KMS-11 (cell line): ENCODE measurements around the gene PRM1.

Source experiments
- H2AFZ ChIP-seq: fragments of 200-600 bp; sonication (generic); 2 replicates; pipeline ENCODE4 v1.6.1; 2016; ENCODE audit warnings: antibody characterized with exemption, mixed run types, low read depth
- H3K27ac ChIP-seq: fragments of 200-600 bp; sonication (generic); 2 replicates; pipeline ENCODE4 v1.6.1; 2016; ENCODE audit warnings: mild to moderate bottlenecking, mixed run types
- H3K27me3 ChIP-seq: fragments of 200-600 bp; sonication (generic); 2 replicates; pipeline ENCODE4 v1.6.1; 2017; ENCODE audit warnings: mild to moderate bottlenecking, low read depth, mixed run types, moderate library complexity; ENCODE audit not compliant: insufficient read depth
- H3K36me3 ChIP-seq: fragments of 200-600 bp; sonication (generic); 2 replicates; pipeline ENCODE4 v1.6.1; 2017; ENCODE audit warnings: mild to moderate bottlenecking, mixed run types; ENCODE audit not compliant: insufficient read depth
- H3K4me1 ChIP-seq: fragments of 200-600 bp; sonication (generic); 2 replicates; pipeline ENCODE4 v1.6.1; 2016; ENCODE audit warnings: mild to moderate bottlenecking, low read depth, mixed run types; ENCODE audit not compliant: poor library complexity, severe bottlenecking
- H3K4me2 ChIP-seq: fragments of 200-600 bp; sonication (generic); 2 replicates; pipeline ENCODE4 v1.7.0; 2016; ENCODE audit warnings: mild to moderate bottlenecking, mixed run types
- H3K4me3 ChIP-seq: fragments of 200-600 bp; sonication (generic); IDR thresholded peaks from 2 replicates; pipeline ENCODE4 v1.6.1; 2017; ENCODE audit warnings: low read depth, low read length, mixed read lengths; ENCODE audit not compliant: insufficient read depth
- H3K79me2 ChIP-seq: fragments of 200-600 bp; sonication (generic); 2 replicates; pipeline ENCODE4 v1.6.1; 2016; ENCODE audit warnings: low read depth, mixed run types; ENCODE audit not compliant: insufficient read depth
- H3K9ac ChIP-seq: fragments of 200-600 bp; sonication (generic); 2 replicates; pipeline ENCODE4 v1.6.1; 2016; ENCODE audit warnings: mild to moderate bottlenecking, mixed run types
- H4K20me1 ChIP-seq: fragments of 200-600 bp; sonication (generic); 2 replicates; pipeline ENCODE4 v1.6.1; 2016; ENCODE audit warnings: mild to moderate bottlenecking, mixed run types; ENCODE audit not compliant: insufficient read depth
- TF ChIP-seq, protein P1 (sequence below): fragments of 200-600 bp; sonication (generic); conservative IDR thresholded peaks from 2 replicates; pipeline ENCODE4 v1.6.1; 2017; ENCODE audit warnings: low read depth, mild to moderate bottlenecking, antibody characterized with exemption, low read length, moderate library complexity, mixed read lengths

PRM1 gene

GRCh38 chr16:11239644-11240632 lies 41.2 kb downstream of the PRM1 start:
- Histone ChIP-seq H3K27ac (no peak overlapping the region), H2AFZ (no peak overlapping the region), H3K27me3 (no peaks in the 10 kb centered on the region), H3K36me3 (no peaks in the 10 kb centered on the region), H3K79me2 (no peaks in the 10 kb centered on the region), H3K9ac (no peak overlapping the region), H4K20me1 (no peaks in the 10 kb centered on the region), H3K4me3 (no peak overlapping the region), H3K4me1 (peaks cover 8% of the 10 kb centered on the region), H3K4me2 (peak overlapping the region; percentile 6; the same call in 1 of the 2 replicates)
- TF ChIP-seq, protein P1, sequence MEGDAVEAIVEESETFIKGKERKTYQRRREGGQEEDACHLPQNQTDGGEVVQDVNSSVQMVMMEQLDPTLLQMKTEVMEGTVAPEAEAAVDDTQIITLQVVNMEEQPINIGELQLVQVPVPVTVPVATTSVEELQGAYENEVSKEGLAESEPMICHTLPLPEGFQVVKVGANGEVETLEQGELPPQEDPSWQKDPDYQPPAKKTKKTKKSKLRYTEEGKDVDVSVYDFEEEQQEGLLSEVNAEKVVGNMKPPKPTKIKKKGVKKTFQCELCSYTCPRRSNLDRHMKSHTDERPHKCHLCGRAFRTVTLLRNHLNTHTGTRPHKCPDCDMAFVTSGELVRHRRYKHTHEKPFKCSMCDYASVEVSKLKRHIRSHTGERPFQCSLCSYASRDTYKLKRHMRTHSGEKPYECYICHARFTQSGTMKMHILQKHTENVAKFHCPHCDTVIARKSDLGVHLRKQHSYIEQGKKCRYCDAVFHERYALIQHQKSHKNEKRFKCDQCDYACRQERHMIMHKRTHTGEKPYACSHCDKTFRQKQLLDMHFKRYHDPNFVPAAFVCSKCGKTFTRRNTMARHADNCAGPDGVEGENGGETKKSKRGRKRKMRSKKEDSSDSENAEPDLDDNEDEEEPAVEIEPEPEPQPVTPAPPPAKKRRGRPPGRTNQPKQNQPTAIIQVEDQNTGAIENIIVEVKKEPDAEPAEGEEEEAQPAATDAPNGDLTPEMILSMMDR = no peak

DNA sequence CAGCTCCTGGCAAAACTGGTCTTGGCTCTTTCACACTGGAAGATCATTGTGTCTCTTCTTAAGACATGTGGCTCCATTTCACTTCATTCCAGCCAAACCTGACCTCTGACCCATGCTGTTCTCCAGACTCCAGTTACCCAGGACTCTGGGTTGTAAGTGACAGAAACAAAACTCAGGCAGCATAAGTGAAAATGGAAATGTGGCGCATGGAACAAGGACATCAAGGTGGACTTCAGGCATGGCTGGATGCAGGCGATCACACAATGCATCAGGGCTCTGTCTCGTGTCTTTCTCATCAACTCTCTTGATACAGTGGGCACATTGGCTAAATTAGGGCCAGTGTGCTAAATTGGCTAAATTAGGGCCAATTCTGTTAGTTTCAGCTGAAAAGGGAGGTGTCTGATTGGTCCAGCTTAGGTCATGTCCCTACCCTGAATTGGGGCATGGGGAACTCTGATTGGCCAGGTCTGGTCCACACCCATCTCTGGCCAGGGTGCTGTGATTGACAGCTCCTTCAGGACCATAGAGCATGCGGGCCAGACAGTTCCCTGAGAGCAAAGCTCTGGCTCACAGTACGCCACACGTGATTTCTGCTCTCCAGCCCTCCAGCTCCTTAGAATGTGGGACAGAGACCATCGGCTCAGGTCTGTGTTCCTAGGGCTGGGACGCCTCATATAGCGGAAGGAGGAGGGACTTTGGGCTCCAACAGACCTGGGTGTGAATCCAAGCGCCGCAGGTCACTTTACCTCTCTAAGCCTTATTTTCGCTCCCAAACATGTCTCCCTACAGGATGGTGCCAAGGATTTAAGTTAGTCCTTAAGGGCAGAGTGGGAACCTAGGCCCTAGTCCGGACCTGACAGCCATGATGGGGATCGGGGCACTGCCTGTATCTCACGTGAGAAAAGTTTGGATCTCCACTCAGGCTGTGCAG lies 42.6 kb downstream of the PRM1 start:
- Histone ChIP-seq H3K79me2 (no peaks in the 10 kb centered on the region), H3K4me2 (no peak overlapping the region), H3K27ac (no peak overlapping the region), H3K4me1 (peaks cover 14% of the 10 kb centered on the region), H3K36me3 (no peaks in the 10 kb centered on the region), H3K4me3 (no peak overlapping the region), H2AFZ (no peak overlapping the region), H3K9ac (no peak overlapping the region), H3K27me3 (no peaks in the 10 kb centered on the region), H4K20me1 (no peaks in the 10 kb centered on the region)
- TF ChIP-seq, protein P1 = no peak

GRCh38 chr16:11236461-11237254 lies 44.5 kb downstream of the PRM1 start:
- Histone ChIP-seq H3K79me2 (no peaks in the 10 kb centered on the region), H3K4me1 (peaks cover 14% of the 10 kb centered on the region)

More at GRCh38 chr16:11236461-11237254, 44.5 kb downstream of the PRM1 start:
- Histone ChIP-seq H3K36me3 (no peaks in the 10 kb centered on the region), H4K20me1 (no peaks in the 10 kb centered on the region), H3K4me3 (no peak overlapping the region), H3K4me2 (no peak overlapping the region), H3K27ac (no peak overlapping the region), H3K27me3 (no peaks in the 10 kb centered on the region), H2AFZ (no peak overlapping the region), H3K9ac (no peak overlapping the region)
- TF ChIP-seq, protein P1 = no peak
